IPS DF 4.7 (cell line): Measurements from ENCODE around the gene PPHLN1.
"Not testable (repeated sequence)": the region's sequence is repeated elsewhere in the genome, so short reads cannot be mapped to it uniquely, and the experiment has no call there.

ENCODE experiments used
- DNase-seq: peaks from one replicate; pipeline ENCODE4 v3.0.0-alpha.2; 2013; ENCODE audit warnings: low spot score; ENCODE audit errors: extremely low read depth

Gene PPHLN1

GRCh38 chr12:42320796-42321195, 5.2 kb upstream of the PPHLN1 start:
- DNase-seq, result no peak

GRCh38 chr12:42322567-42322966, 3.4 kb upstream of the PPHLN1 start:
- DNase-seq, result no peak

GRCh38 chr12:42323856-42324255, 2.1 kb upstream of the PPHLN1 start:
- DNase-seq, result no peak

GRCh38 chr12:42325326-42325652, 678 bp upstream of the PPHLN1 start:
- DNase-seq, result no peak

- DNase-seq, result no peak
These were observed 717 bp downstream of the PPHLN1 start for GRCh38 chr12:42326541-42327226.

GRCh38 chr12:42327227-42327590, 1.2 kb downstream of the PPHLN1 start:
- no peak for DNase-seq

- not testable (repeated sequence) for DNase-seq
These were observed 4.1 kb downstream of the PPHLN1 start for GRCh38 chr12:42330097-42330496.

- DNase-seq, result no peak
These were observed 6.6 kb downstream of the PPHLN1 start for GRCh38 chr12:42332301-42333285.

- no peak for DNase-seq
These were observed 10.3 kb downstream of the PPHLN1 start for GRCh38 chr12:42336286-42336685.

GRCh38 chr12:42338280-42338679, 12.3 kb downstream of the PPHLN1 start:
- DNase-seq, result no peak

- no peak for DNase-seq
These were observed 16.1 kb downstream of the PPHLN1 start for GRCh38 chr12:42342028-42342427.

- no peak for DNase-seq
These were observed 17.8 kb downstream of the PPHLN1 start for GRCh38 chr12:42343721-42344120.

- no peak for DNase-seq
These were observed 20.5 kb downstream of the PPHLN1 start for GRCh38 chr12:42346403-42347002.

- not testable (repeated sequence) for DNase-seq
These were observed 23.4 kb downstream of the PPHLN1 start for GRCh38 chr12:42349119-42350020.

GRCh38 chr12:42350021-42350407, 24.0 kb downstream of the PPHLN1 start:
- DNase-seq, result not testable (repeated sequence)

GRCh38 chr12:42356344-42356743, 30.4 kb downstream of the PPHLN1 start:
- DNase-seq, result no peak

GRCh38 chr12:42360747-42361403, 34.9 kb downstream of the PPHLN1 start:
- DNase-seq, result no peak

GRCh38 chr12:42361909-42362646, 36.1 kb downstream of the PPHLN1 start:
- no peak for DNase-seq

GRCh38 chr12:42362647-42363260, 36.8 kb downstream of the PPHLN1 start:
- DNase-seq, result no peak

GRCh38 chr12:42364692-42365091, 38.7 kb downstream of the PPHLN1 start:
- DNase-seq, result no peak
